SK-N-MC (cell line): ENCODE data around the gene MAP3K3.

Experiments used
- DNase-seq: peaks from one replicate; pipeline ENCODE4 v3.0.0-alpha.2; 2011; ENCODE audit warnings: low read depth, low spot score
- H3K27ac ChIP-seq: fragments of 200-600 bp; sonication (generic); 2 replicates; pipeline ENCODE4 v1.5.1; 2016; ENCODE audit warnings: mixed run types
- H3K36me3 ChIP-seq: fragments of 200-600 bp; sonication (generic); 2 replicates; pipeline ENCODE4 v1.6.1; 2017; ENCODE audit warnings: antibody characterized with exemption, low read length, mixed read lengths; ENCODE audit not compliant: insufficient read depth
- H3K4me3 ChIP-seq: fragments of 200-600 bp; sonication (generic); 2 replicates; pipeline ENCODE4 v1.5.1; 2016
- H3K9ac ChIP-seq: fragments of 200-600 bp; sonication (generic); 2 replicates; pipeline ENCODE4 v1.8.0; 2017; ENCODE audit warnings: mixed run types, mixed read lengths; ENCODE audit not compliant: insufficient read length
- H3K9me3 ChIP-seq: fragments of 200-600 bp; sonication (generic); 2 replicates; pipeline ENCODE4 v1.6.1; 2017; ENCODE audit warnings: low read depth, mild to moderate bottlenecking, antibody characterized with exemption, low read length, moderate library complexity, mixed read lengths
- EZH2 ChIP-seq: fragments of 200-600 bp; sonication (generic); IDR thresholded peaks from one replicate; pipeline ENCODE4 v1.6.1; 2017; ENCODE audit warnings: antibody characterized with exemption
- FOXP2 ChIP-seq: optimal IDR thresholded peaks from 2 replicates; pipeline ENCODE3; 2011; ENCODE audit warnings: mild to moderate bottlenecking, moderate library complexity; ENCODE audit not compliant: insufficient read depth; ENCODE audit errors: extremely low read length, control extremely low read depth
- POLR2AphosphoS5 ChIP-seq: IDR thresholded peaks from 2 replicates; pipeline ENCODE4 v1.6.1; 2012; ENCODE audit warnings: mild to moderate bottlenecking, low read depth, low read length, borderline replicate concordance

MAP3K3 gene

DNA sequence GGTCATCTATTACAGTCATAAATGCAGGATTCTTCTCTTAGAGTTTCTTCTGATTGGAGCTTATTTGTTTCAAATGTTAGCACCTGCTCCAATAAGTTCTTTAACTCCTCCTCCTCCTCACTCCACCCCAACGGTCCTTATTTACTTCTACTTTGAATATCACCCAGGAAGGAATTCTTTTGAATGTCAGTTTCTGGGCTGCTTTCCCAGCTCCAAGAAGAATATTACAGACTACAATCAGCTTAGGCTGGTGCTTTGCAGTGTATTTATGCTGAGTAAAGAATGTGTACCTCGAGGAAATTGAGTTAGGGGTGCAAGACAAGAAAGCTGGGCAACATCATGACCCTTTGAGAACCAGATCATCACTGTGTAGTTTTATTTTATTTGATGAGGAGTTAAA is 30.8 kb downstream of the MAP3K3 start:
- Histone ChIP-seq H3K27ac (no peak overlapping the region), H3K9me3 (no peaks in the 10 kb centered on the region), H3K36me3 (no peaks in the 10 kb centered on the region), H3K9ac (no peak overlapping the region), H3K4me3 (no peak overlapping the region)
- no peak for DNase-seq
- TF ChIP-seq FOXP2 = no peak
- no peak for TF ChIP-seq EZH2
- TF ChIP-seq POLR2AphosphoS5 = no peak

DNA sequence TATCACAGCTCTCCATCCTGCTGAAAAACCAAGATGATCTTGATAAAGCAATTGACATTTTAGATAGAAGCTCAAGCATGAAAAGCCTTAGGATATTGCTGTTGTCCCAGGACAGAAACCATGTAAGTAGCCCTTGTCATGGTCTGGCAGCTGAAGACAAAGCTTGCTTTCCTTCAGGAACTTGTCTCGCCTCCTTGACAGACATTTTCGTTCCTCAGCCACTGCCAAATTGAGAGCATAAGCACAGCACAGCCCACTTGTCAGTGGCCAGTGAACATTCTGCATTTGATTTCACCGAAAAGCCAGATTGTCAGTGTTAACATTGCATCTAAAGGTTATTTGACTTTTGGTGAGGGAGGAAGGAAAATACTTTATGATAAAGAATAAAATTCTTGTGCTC is 35.6 kb downstream of the MAP3K3 start:
- no peak for DNase-seq
- Histone ChIP-seq H3K9ac (no peak overlapping the region), H3K9me3 (no peaks in the 10 kb centered on the region), H3K36me3 (no peaks in the 10 kb centered on the region), H3K27ac (no peak overlapping the region), H3K4me3 (no peak overlapping the region)
- TF ChIP-seq EZH2 (no peak), FOXP2 (no peak), POLR2AphosphoS5 (no peak)

DNA sequence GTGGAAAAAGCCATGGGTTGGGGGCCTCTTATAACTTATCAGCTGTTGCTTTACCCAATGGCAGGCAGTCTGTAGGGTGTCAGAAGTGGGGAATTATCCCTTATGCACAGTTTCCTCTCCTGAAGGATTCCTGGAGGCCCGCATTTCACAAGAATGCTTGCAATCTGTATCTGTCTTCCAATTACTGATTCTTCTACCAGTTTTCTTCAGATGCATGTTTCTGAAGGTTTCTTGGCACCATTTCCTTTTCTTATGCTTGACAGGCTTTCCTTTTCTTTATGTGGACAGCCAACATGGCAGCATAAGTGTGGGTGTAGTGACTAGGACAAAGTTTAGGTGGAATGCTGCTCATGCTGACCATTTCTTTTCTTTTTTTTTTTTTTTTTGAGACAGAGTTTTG is 36.1 kb downstream of the MAP3K3 start:
- H3K36me3 ChIP-seq = no peaks in the 10 kb centered on the region
- no peaks in the 10 kb centered on the region for H3K9me3 ChIP-seq
- H3K4me3 ChIP-seq = no peak overlapping the region
- TF ChIP-seq EZH2 (no peak), POLR2AphosphoS5 (no peak), FOXP2 (no peak)
- H3K27ac ChIP-seq = no peak overlapping the region
- no peak overlapping the region for H3K9ac ChIP-seq
- DNase-seq = no peak

- Histone ChIP-seq H3K27ac (no peak overlapping the region), H3K4me3 (no peak overlapping the region), H3K9ac (no peak overlapping the region), H3K36me3 (no peaks in the 10 kb centered on the region), H3K9me3 (no peaks in the 10 kb centered on the region)
- DNase-seq = no peak
- no peak for TF ChIP-seq FOXP2
- no peak for TF ChIP-seq POLR2AphosphoS5
- no peak for TF ChIP-seq EZH2
Observed at GRCh38 chr17:63659850-63660249, 37.6 kb downstream of the MAP3K3 start.

- Histone ChIP-seq H3K27ac (no peak overlapping the region), H3K4me3 (no peak overlapping the region), H3K9me3 (no peaks in the 10 kb centered on the region), H3K36me3 (no peaks in the 10 kb centered on the region), H3K9ac (no peak overlapping the region)
- DNase-seq = no peak
- no peak for TF ChIP-seq EZH2
- TF ChIP-seq FOXP2 = no peak
- no peak for TF ChIP-seq POLR2AphosphoS5
Observed at GRCh38 chr17:63665527-63666214, 43.5 kb downstream of the MAP3K3 start.

GRCh38 chr17:63672856-63673255 is 50.6 kb downstream of the MAP3K3 start:
- Histone ChIP-seq H3K9ac (no peak overlapping the region), H3K36me3 (no peaks in the 10 kb centered on the region), H3K27ac (no peak overlapping the region), H3K9me3 (no peaks in the 10 kb centered on the region), H3K4me3 (no peak overlapping the region)
- no peak for DNase-seq
- TF ChIP-seq EZH2 = no peak
- no peak for TF ChIP-seq FOXP2
- no peak for TF ChIP-seq POLR2AphosphoS5

DNA sequence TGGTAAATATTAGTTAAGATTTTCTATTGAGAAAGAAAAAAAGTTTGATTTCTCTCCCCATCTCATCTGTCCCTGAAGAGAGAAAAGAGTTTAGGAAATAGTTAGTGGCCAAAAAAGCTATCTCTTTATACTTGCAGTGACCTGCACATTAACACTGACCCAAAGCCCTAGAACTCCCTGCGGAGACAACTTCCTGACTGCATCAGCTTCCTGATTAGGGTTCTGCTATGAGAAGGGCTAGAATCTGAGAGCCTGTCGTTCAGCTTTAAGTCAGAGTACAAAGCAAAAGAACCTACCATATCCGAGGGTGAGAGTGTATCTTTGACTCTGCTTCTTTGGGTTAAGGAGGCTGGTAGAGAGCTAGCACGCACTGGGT is 53.0 kb downstream of the MAP3K3 start:
- Histone ChIP-seq H3K9me3 (no peaks in the 10 kb centered on the region), H3K36me3 (no peaks in the 10 kb centered on the region), H3K4me3 (no peak overlapping the region), H3K27ac (no peak overlapping the region), H3K9ac (no peak overlapping the region)
- TF ChIP-seq EZH2 = no peak
- no peak for TF ChIP-seq POLR2AphosphoS5
- no peak for TF ChIP-seq FOXP2
- no peak for DNase-seq

DNA sequence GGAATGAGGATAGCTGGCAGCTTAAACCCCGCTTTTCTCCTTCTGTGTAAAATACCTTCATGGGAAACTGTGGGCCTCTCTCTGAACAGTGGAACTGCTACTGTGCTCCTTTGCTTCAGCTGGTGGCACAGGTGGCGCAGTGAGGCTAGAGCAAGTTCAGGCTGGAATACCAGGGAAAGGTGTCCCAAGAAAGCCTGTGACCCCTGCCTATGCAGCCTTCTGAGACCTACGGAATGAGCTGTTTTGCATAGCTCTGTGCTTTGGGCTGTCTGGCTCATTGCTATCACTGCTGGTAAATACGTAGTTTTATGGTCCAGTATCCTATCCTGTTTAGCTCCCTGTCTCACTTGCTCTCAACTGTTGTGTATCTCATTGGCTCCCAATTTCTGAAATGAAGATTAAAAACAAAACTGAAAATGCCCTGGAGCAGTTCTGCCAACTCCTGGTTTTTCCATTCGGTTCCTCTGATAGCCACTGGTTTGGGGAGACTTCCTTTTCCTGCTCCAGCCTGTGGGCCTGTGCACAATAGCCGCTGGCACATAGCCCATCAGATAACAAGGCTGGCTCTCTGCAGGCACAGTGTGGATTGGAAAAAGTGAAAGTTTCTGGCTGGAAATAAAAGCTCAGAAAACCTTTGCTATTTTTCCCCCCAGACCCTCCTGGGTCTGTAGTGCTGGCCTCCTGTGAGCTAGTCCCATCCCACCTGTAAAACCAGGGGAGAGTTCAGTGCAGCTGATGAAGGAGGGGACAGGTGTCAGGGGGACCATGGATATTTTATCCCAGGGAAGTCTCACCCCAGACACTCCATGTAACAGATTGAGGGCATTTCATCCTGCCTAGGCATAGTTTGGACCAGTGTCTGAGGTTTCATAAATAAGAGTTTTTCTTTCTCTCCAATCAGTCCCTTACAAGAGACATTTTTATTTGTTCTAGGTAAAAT is 53.7 kb downstream of the MAP3K3 start:
- H3K36me3 ChIP-seq = no peaks in the 10 kb centered on the region
- no peak for TF ChIP-seq FOXP2
- no peak for TF ChIP-seq EZH2
- TF ChIP-seq POLR2AphosphoS5 = no peak
- DNase-seq = no peak

More for the DNA sequence above, 53.7 kb downstream of the MAP3K3 start:
- H3K9ac ChIP-seq = no peak overlapping the region
- no peak overlapping the region for H3K4me3 ChIP-seq
- no peaks in the 10 kb centered on the region for H3K9me3 ChIP-seq
- no peak overlapping the region for H3K27ac ChIP-seq
